Testis (tissue), 3 donors: ENCODE data around the gene CDKAL1. TPM values are rescaled to one million over a fixed set of nuclear protein-coding genes. Genes with fewer than 3 reads are reported as not detected.

Experiments
- DNase-seq: peaks from one replicate; pipeline ENCODE4 v3.0.0-alpha.2; 2019
- H3K27ac ChIP-seq, 2 donors: fragments of 200-600 bp; sonication (generic); one replicate each; pipeline ENCODE4 v1.5.1; 2019
- H3K27me3 ChIP-seq: fragments of 200-600 bp; sonication (generic); one replicate; pipeline ENCODE4 v1.5.1; 2019
- H3K36me3 ChIP-seq: fragments of 200-600 bp; sonication (generic); one replicate; pipeline ENCODE4 v1.5.1; 2017; ENCODE audit warnings: low read depth; ENCODE audit errors: missing control alignments
- H3K4me1 ChIP-seq: fragments of 200-600 bp; sonication (generic); one replicate; pipeline ENCODE4 v1.5.1; 2019
- H3K4me3 ChIP-seq, 2 donors: fragments of 200-600 bp; sonication (generic); one replicate each; pipeline ENCODE4 v1.5.1; 2017 to 2019
- H3K9me3 ChIP-seq: fragments of 200-600 bp; sonication (generic); one replicate; pipeline ENCODE4 v1.5.1; 2017
- POLR2A ChIP-seq: fragments of 450-650 bp; IDR thresholded peaks from one replicate; pipeline ENCODE4 v1.6.1; 2017; ENCODE audit warnings: antibody characterized with exemption, mild to moderate bottlenecking, moderate library complexity
- WGBS, 2 donors: methylation state at CpG; one replicate each; pipeline ENCODE4 v1.1.5; 2018; 5-methylcytosine and 5-hydroxymethylcytosine counted together
- intact Hi-C: fragments of 100-400 bp; cut with DNase I; formaldehyde crosslinking; loops from one replicate; pipeline ENCODE4 v1.15.1; 2023; ENCODE audit warnings: low total_unique reads
- polyA plus RNA-seq: library from polyadenylated mRNA; stranded (reverse); fragments of 350-450 nt; fragmentation: Illumina TruSeq; extraction: RNeasy Lipid Tissue Mini Kit (QIAGEN cat#74804); gene quantifications from one replicate; pipeline ENCODE4 v1.2.3, GENCODE V29; 2014; ENCODE audit warnings: low read depth, low replicate concordance; ENCODE audit not compliant: insufficient read depth
- total RNA-seq, 2 donors: library from RNA; depleted of rRNA; stranded (reverse); fragments of >200 nt; gene quantifications; one replicate each; pipeline ENCODE4 v1.2.3, GENCODE V29; 2016
- TF ChIP-seq, protein P1 (sequence below), 3 experiments: fragments of 450-650 bp in 2 of 3; fragments of 200-600 bp in 1 of 3; sonication (generic) in 1 of 3; IDR thresholded peaks; one replicate each; pipeline ENCODE4 v1.5.1; 2016 to 2019; ENCODE audit warnings: antibody characterized with exemption in 3 of 3, mild to moderate bottlenecking in 2 of 3, moderate library complexity in 1 of 3

CDKAL1 gene
- total and polyA plus RNA-seq, 3 donors from 2014 or later: 11.1 to 18.5 (median 16.1) TPM

DNA sequence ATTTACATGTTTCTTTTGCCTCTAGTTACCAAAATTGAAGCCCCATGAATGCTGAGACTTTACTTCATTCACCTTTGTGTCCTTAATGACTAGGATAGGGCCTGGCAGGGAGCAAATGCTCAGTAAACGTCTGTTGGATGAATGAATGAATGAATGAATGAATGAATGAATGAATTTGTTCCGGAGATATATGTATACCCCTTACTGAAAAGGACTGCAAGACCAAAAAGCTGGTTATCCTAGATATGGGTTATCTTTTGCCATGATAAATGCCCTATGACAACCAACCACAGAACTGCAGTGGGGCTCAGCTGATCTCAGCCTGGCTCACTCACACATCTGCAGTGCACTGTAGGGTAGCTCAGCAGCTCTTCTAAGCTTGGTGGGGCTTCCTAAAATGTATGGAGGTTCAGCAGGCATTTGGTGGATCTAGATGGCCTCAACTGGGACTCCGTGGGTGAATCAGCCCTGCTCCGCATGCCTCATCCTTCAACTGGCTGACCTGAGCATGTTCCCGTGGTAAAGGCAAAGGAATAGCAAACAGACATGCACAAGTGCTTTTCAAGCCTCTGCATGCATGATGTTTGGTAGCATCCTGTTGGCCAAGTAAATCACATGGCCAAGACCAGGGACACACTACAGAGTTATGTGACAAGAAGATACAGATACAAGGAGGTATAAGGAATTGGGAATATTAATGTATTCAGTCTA is 680.6 kb downstream of the CDKAL1 start:
- Histone ChIP-seq H3K27ac (no peak overlapping the region), H3K4me1 (no peaks in the 10 kb centered on the region), H3K36me3 (no peaks in the 10 kb centered on the region), H3K27me3 (no peaks in the 10 kb centered on the region), H3K9me3 (no peaks in the 10 kb centered on the region), H3K4me3 (no peak overlapping the region)
- 91 to 94% methylated on average over 5 of the region's 5 CpGs for WGBS, 2 donors
- intact Hi-C loops: no loop called here
- TF ChIP-seq POLR2A: no peak
- DNase-seq: no peak

DNA sequence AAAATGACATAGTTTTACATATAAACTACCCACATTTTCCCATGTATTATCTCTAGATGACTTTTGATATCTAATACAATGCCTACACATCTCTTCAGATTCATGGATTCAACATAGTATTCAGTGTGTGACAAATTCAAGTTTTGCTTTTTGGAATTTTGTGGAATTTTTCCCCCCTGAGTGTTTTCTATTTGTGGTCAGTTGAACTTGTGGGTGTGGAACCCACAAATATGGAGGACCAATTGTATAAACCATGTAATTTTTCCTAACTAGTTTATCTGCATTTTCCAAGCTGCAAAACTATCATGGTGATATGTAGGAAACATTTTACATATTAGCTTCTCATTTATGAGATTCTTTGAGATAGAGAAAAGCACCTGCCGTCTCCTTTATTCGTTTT is 685.0 kb downstream of the CDKAL1 start:
- Histone ChIP-seq H3K36me3 (no peaks in the 10 kb centered on the region), H3K9me3 (no peaks in the 10 kb centered on the region), H3K27me3 (no peaks in the 10 kb centered on the region), H3K27ac (no peak overlapping the region), H3K4me1 (no peaks in the 10 kb centered on the region), H3K4me3 (no peak overlapping the region)
- TF ChIP-seq, protein P1, sequence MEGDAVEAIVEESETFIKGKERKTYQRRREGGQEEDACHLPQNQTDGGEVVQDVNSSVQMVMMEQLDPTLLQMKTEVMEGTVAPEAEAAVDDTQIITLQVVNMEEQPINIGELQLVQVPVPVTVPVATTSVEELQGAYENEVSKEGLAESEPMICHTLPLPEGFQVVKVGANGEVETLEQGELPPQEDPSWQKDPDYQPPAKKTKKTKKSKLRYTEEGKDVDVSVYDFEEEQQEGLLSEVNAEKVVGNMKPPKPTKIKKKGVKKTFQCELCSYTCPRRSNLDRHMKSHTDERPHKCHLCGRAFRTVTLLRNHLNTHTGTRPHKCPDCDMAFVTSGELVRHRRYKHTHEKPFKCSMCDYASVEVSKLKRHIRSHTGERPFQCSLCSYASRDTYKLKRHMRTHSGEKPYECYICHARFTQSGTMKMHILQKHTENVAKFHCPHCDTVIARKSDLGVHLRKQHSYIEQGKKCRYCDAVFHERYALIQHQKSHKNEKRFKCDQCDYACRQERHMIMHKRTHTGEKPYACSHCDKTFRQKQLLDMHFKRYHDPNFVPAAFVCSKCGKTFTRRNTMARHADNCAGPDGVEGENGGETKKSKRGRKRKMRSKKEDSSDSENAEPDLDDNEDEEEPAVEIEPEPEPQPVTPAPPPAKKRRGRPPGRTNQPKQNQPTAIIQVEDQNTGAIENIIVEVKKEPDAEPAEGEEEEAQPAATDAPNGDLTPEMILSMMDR (IDR thresholded peaks at IDR 0.05): no peak
- no peak for DNase-seq
- WGBS, 2 donors: 92 to 93% methylated on average over 2 of the region's 2 CpGs
- intact Hi-C loops: no loop called here

DNA sequence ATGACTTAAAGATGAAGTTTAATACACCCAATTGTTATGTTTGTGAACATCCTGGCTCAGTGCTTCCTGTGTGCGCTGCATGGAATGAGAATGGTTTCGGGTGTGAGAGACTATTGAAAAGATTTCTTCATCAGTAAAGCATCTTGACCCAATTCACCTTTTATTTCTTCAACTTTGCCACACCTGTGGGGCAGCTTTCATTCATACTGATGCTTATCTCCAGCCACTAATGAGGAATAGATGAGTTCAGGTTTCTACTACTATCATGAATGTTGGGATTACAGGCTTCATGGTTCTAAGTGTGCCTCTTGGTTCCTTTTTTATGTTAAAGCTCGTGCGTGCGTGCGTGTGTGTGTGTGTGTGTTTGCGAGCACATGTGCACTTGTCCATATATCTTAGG is 685.6 kb downstream of the CDKAL1 start:
- TF ChIP-seq, protein P1 (IDR thresholded peaks at IDR 0.05): no peak
- no peak for TF ChIP-seq POLR2A
- no peak for DNase-seq
- Histone ChIP-seq H3K9me3 (no peaks in the 10 kb centered on the region), H3K27me3 (no peaks in the 10 kb centered on the region), H3K36me3 (no peaks in the 10 kb centered on the region), H3K27ac (no peak overlapping the region), H3K4me3 (no peak overlapping the region), H3K4me1 (no peaks in the 10 kb centered on the region)
- intact Hi-C loops: no loop called here
- WGBS, 2 donors: 95 to 98% methylated on average over 7 of the region's 7 CpGs

DNA sequence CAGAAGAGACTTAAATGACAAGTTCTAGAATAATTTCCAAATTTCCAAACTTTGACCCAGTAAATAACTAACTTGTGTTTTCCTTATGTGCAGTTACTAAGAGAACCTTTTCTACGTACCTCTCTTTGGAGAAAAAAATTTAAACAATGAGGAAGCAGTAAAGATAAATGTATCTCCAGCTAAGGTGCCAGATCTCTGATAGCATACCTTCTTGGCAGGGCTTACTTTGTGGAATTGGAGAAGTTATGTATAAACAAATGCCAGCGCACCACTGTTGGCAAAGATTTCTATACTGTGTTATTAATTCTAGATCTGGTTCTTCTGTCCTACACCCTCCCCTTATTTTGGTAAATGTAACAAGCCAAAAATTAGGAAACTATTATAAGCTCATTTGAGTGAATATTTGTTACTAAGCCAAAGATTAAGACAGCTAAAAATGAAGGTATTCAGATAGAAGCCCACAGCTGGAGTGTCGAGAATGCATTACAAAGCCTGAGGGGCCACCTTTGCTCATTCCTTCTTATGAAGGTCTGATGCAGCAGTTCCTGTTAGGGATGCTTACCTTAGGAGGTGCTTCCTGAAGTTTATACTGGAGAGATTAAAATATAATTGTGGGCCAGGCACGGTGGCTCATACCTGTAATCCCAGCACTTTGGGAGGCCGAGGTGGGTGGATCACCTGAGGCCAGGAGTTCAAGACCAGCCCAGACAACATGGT is 686.2 kb downstream of the CDKAL1 start:
- Histone ChIP-seq H3K27me3 (no peaks in the 10 kb centered on the region), H3K36me3 (no peaks in the 10 kb centered on the region), H3K27ac (no peak overlapping the region), H3K4me3 (no peak overlapping the region), H3K9me3 (no peaks in the 10 kb centered on the region), H3K4me1 (no peaks in the 10 kb centered on the region)
- no peak for DNase-seq
- TF ChIP-seq, protein P1 (IDR thresholded peaks at IDR 0.05): no peak
- TF ChIP-seq POLR2A: no peak
- 89% methylated on average over 5 of the region's 5 CpGs for WGBS, 2 donors
- intact Hi-C loops: no loop called here

DNA sequence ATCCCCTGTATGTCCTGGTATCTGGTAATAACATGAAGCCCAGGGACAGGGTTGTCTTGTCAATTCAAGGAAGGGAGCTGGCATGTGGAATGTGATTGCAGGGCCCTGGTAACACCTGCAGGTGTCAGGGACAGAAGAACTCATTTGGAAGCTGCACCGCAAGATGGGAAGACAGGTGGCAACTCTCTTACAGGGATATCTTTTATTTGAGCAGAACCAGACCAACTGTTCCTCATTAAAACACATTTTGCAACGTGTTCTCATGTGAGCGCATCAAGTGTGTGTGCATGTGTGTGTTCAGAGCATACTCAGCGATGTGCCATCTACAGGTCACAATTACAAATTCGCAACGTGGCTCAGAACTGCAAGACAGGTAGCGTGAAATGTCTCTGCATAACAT is 688.4 kb downstream of the CDKAL1 start:
- Histone ChIP-seq H3K27ac (no peak overlapping the region), H3K4me3 (no peak overlapping the region), H3K4me1 (no peaks in the 10 kb centered on the region), H3K9me3 (no peaks in the 10 kb centered on the region), H3K27me3 (no peaks in the 10 kb centered on the region), H3K36me3 (no peaks in the 10 kb centered on the region)
- no peak for DNase-seq
- intact Hi-C loops: no loop called here
- TF ChIP-seq, protein P1 (IDR thresholded peaks at IDR 0.05): no peak
- no peak for TF ChIP-seq POLR2A
- 95% methylated on average over 7 of the region's 7 CpGs for WGBS, 2 donors
